Panc1 (cell line): Measurements from ENCODE around the gene TAL1. TPM values are rescaled to one million over a fixed set of nuclear protein-coding genes. Genes with fewer than 3 reads are reported as not detected.

Source experiments
- ATAC-seq: fragments of 200-7000 bp; cut with Tn5 transposase; 2 replicates; pipeline ENCODE4 v1.9.1; 2020; ENCODE audit warnings: mild to moderate bottlenecking, moderate library complexity
- BruUV-seq: library from RNA; stranded (reverse); fragments of 400-500 nt; replicated peaks from 2 replicates; lab custom pipeline; 2021; lab: Mats Ljungman, UMichigan
- CTCF ChIA-PET: fragments of 300-600 bp; sonication (Branson Sonifier 250); formaldehyde crosslinking; loops from one replicate; lab custom pipeline; 2022; ENCODE audit warnings: antibody characterized with exemption; lab: Charles Lee
- POLR2A ChIA-PET: fragments of 300-600 bp; sonication (Branson Sonifier 250); formaldehyde crosslinking; loops from one replicate; lab custom pipeline; 2022; ENCODE audit warnings: antibody characterized with exemption; lab: Charles Lee
- DNase-seq: peaks from one replicate; pipeline ENCODE4 v3.0.0-alpha.2; 2010; ENCODE audit warnings: low read depth, low spot score
- H3K27ac ChIP-seq: 2 replicates; pipeline ENCODE4 v1.5.1; 2011; ENCODE audit warnings: mild to moderate bottlenecking, low read length, inconsistent platforms
- H3K27me3 ChIP-seq: fragments of 200-500 bp; sonication (Bioruptor generic); 2 replicates; pipeline ENCODE4 v1.6.0; 2014; ENCODE audit warnings: low read length, inconsistent platforms; ENCODE audit not compliant: control insufficient read depth, insufficient read depth
- H3K36me3 ChIP-seq: fragments of 200-500 bp; sonication (Bioruptor generic); 2 replicates; pipeline ENCODE4 v1.5.1; 2014; ENCODE audit warnings: inconsistent platforms, mild to moderate bottlenecking, low read length, moderate library complexity; ENCODE audit not compliant: control insufficient read depth, insufficient read depth
- H3K4me1 ChIP-seq: 2 replicates; pipeline ENCODE4 v1.5.1; 2011; ENCODE audit warnings: inconsistent platforms, mild to moderate bottlenecking, low read length, moderate library complexity; ENCODE audit not compliant: control insufficient read depth, insufficient read depth
- H3K4me3 ChIP-seq, 2 experiments: 2 replicates each; pipeline ENCODE4 v1.5.1; 2011 to 2012; ENCODE audit warnings: low read depth in 2 of 2, low read length in 2 of 2, mild to moderate bottlenecking in 2 of 2, inconsistent platforms in 1 of 2, moderate library complexity in 1 of 2
- H3K9me3 ChIP-seq: fragments of 200-500 bp; sonication (Bioruptor generic); 2 replicates; pipeline ENCODE4 v1.5.1; 2014; ENCODE audit warnings: low read depth, mild to moderate bottlenecking, inconsistent platforms, low read length, moderate library complexity; ENCODE audit not compliant: control insufficient read depth, insufficient read depth
- POLR2AphosphoS5 ChIP-seq: IDR thresholded peaks from 2 replicates; pipeline ENCODE4 v1.6.1; 2012; ENCODE audit warnings: mild to moderate bottlenecking, low read depth, low read length, moderate library complexity
- SIN3A ChIP-seq: IDR thresholded peaks from 2 replicates; pipeline ENCODE4 v1.6.1; 2012; ENCODE audit warnings: low read depth, mild to moderate bottlenecking, low read length, moderate library complexity, borderline replicate concordance; ENCODE audit not compliant: insufficient read depth
- TCF7L2 ChIP-seq: IDR thresholded peaks from 2 replicates; pipeline ENCODE4 v1.6.1; 2011; ENCODE audit warnings: mild to moderate bottlenecking, low read depth, low read length, inconsistent platforms
- in situ Hi-C: cut with HindIII; loops from 2 replicates; pipeline ENCODE4 v1.10.0; 2016; ENCODE audit warnings: low sequenced_read_pairs, low pct_unique_long_range_greater_than_20kb
- intact Hi-C: fragments of 100-400 bp; cut with micrococcal nuclease; formaldehyde crosslinking; loops from one replicate; pipeline ENCODE4 v1.10.0; 2022; ENCODE audit not compliant: unreplicated experiment
- total RNA-seq: library from RNA; stranded (reverse); gene quantifications from one replicate; pipeline ENCODE4 v1.2.1, GENCODE V29; 2021; ENCODE audit not compliant: unreplicated experiment
- TF ChIP-seq, protein P1 (sequence below): fragments of 450-650 bp; IDR thresholded peaks from 2 replicates; pipeline ENCODE4 v1.5.1; 2017; ENCODE audit warnings: mild to moderate bottlenecking

The TAL1 gene
- total RNA-seq, 1 experiment from 2014 or later: 0.05 TPM

DNA sequence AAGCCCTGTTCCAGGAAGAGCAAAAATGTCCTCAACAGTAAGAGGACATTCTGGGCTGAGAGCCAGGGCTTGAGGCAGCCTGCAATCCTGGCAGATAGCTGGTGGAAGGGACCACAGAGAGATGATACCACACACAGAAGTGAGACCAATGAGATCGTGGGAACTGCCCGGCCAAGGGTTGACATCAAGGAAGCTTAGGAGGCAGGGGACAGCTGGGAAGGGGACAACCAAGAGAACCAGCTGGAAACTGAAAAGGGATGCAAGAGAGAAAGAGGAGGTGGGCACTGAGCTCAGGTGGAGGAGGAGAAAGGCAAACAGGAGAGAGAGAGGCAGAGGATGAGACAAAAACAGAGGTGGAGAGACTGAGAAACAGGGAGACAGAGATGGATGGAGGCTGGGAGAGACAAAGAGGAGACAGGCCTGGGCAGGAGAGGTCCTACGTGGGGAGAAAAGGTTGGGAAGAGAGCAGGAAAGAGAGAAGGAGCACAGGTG is 51.4 kb downstream of the TAL1 start:
- H3K27me3 ChIP-seq: no peaks in the 10 kb centered on the region
- no TSS peak for BruUV-seq
- in situ Hi-C loops (no loop called here), intact Hi-C loops (no loop called here)
- no peak for DNase-seq
- TF ChIP-seq SIN3A: no peak
- TF ChIP-seq, protein P1, sequence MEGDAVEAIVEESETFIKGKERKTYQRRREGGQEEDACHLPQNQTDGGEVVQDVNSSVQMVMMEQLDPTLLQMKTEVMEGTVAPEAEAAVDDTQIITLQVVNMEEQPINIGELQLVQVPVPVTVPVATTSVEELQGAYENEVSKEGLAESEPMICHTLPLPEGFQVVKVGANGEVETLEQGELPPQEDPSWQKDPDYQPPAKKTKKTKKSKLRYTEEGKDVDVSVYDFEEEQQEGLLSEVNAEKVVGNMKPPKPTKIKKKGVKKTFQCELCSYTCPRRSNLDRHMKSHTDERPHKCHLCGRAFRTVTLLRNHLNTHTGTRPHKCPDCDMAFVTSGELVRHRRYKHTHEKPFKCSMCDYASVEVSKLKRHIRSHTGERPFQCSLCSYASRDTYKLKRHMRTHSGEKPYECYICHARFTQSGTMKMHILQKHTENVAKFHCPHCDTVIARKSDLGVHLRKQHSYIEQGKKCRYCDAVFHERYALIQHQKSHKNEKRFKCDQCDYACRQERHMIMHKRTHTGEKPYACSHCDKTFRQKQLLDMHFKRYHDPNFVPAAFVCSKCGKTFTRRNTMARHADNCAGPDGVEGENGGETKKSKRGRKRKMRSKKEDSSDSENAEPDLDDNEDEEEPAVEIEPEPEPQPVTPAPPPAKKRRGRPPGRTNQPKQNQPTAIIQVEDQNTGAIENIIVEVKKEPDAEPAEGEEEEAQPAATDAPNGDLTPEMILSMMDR: no peak
- TF ChIP-seq TCF7L2: no peak
- no peak overlapping the region for H3K4me3 ChIP-seq
- no peaks in the 10 kb centered on the region for H3K9me3 ChIP-seq
- H3K4me1 ChIP-seq: no peaks in the 10 kb centered on the region
- H3K36me3 ChIP-seq: no peaks in the 10 kb centered on the region
- ATAC-seq: no peak
- ChIA-PET POLR2A (no interaction called here), CTCF (interaction anchor here (0.6 to 1.5 kb wide), 2 partner anchors 12 to 72 kb away, joined by 4 to 10 read pairs; no protein-coding TSS in a partner anchor)
- no peak overlapping the region for H3K27ac ChIP-seq

DNA sequence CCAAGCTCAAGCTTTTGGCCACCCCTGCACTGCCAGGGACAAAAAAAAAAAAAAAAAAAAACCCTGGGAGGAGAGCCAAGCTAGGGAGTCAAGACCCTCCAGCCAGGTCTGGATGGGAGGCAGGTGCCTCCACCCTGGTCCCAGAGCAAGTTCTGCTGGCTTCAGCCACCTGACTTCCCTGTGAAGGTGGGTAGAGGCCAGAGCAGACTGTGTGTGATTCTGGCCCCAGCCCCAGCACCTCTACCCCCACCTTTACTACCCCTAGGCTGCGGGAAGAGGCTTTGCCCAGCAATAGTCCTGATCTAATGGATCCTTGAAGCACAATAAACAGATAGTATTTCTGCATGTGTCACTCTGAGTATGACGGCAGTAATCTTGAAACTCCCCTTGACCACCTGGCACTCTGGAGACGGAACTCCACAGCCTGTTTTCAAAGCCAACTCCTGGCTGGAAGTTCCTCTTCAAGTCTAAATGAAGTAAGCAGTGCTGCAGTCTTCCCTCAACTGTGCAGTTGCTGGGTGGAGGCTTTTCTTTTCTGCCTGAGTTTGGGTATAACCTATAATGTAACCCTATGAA is 51.9 kb downstream of the TAL1 start:
- BruUV-seq: no TSS peak
- ChIA-PET POLR2A (no interaction called here), CTCF (interaction anchor here (0.7 to 1.7 kb wide), 4 partner anchors 12 to 594 kb away, joined by 4 to 25 read pairs (median 11); no protein-coding TSS in a partner anchor)
- H3K27me3 ChIP-seq: no peaks in the 10 kb centered on the region
- TF ChIP-seq, protein P1: no peak
- no peak for TF ChIP-seq SIN3A
- TF ChIP-seq POLR2AphosphoS5: no peak
- intact Hi-C loops: loop anchor here (1.0 kb wide), 1 partner anchor 83 kb away; no protein-coding TSS in a partner anchor
- no peak for ATAC-seq
- in situ Hi-C loops: no loop called here
- DNase-seq: no peak
- no peaks in the 10 kb centered on the region for H3K4me1 ChIP-seq
- H3K36me3 ChIP-seq: no peaks in the 10 kb centered on the region
- H3K9me3 ChIP-seq: no peaks in the 10 kb centered on the region
- peak overlapping the region in 1 of 2 experiments; percentile 69; a peak in 3 of 4 replicates for H3K4me3 ChIP-seq
- no peak overlapping the region for H3K27ac ChIP-seq
